ENCODE data around the gene DOCK4.

Gene DOCK4

DNA sequence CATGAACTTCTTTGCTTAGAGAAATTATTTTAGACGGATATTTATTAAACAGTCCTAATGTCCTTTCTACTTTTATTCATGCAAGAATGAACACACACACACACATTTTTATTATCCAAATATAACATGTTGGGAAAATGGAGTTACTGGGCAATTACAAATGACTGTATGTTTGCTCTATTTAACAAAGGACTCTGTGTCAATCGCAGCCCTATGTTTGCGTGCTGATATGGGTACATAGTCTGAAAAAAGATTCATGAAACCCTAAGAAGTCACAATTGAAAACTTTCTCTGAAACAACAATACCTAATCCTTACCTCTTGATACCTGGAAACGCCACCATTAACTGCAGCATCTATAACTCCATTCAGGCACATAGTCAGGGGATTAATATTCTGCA lies 459.2 kb downstream of the DOCK4 start:
- Histone ChIP-seq H3K4me1 (ENCODE audit: low read depth, poor library complexity, severe bottlenecking) (no peaks in the 10 kb centered on the region), H3K4me2 (no peak overlapping the region), H3K9ac (no peak overlapping the region), H3K27me3 (ENCODE audit: insufficient read depth, low read depth) (no peaks in the 10 kb centered on the region), H3K79me2 (ENCODE audit: insufficient read depth, low read depth) (no peaks in the 10 kb centered on the region), H3K27ac (no peak overlapping the region), H3K36me3 (ENCODE audit: insufficient read depth) (no peaks in the 10 kb centered on the region), H3K4me3 (IDR thresholded peaks at IDR 0.05; ENCODE audit: insufficient read depth, low read depth, low read length) (no peak overlapping the region), H4K20me1 (ENCODE audit: insufficient read depth) (no peaks in the 10 kb centered on the region), H2AFZ (ENCODE audit: low read depth) (no peak overlapping the region)
- TF ChIP-seq, protein P1, sequence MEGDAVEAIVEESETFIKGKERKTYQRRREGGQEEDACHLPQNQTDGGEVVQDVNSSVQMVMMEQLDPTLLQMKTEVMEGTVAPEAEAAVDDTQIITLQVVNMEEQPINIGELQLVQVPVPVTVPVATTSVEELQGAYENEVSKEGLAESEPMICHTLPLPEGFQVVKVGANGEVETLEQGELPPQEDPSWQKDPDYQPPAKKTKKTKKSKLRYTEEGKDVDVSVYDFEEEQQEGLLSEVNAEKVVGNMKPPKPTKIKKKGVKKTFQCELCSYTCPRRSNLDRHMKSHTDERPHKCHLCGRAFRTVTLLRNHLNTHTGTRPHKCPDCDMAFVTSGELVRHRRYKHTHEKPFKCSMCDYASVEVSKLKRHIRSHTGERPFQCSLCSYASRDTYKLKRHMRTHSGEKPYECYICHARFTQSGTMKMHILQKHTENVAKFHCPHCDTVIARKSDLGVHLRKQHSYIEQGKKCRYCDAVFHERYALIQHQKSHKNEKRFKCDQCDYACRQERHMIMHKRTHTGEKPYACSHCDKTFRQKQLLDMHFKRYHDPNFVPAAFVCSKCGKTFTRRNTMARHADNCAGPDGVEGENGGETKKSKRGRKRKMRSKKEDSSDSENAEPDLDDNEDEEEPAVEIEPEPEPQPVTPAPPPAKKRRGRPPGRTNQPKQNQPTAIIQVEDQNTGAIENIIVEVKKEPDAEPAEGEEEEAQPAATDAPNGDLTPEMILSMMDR (conservative IDR thresholded peaks at IDR 0.05; ENCODE audit: low read depth, low read length) = no peak

GRCh38 chr7:111744501-111745155 lies 461.6 kb downstream of the DOCK4 start:
- H4K20me1 ChIP-seq (ENCODE audit: insufficient read depth) = no peaks in the 10 kb centered on the region
- TF ChIP-seq, protein P1 (conservative IDR thresholded peaks at IDR 0.05; ENCODE audit: low read depth, low read length) = no peak
- H3K27ac ChIP-seq = no peak overlapping the region
- H3K4me1 ChIP-seq (ENCODE audit: low read depth, poor library complexity, severe bottlenecking) = no peaks in the 10 kb centered on the region
- H3K27me3 ChIP-seq (ENCODE audit: insufficient read depth, low read depth) = no peaks in the 10 kb centered on the region
- no peaks in the 10 kb centered on the region for H3K79me2 ChIP-seq (ENCODE audit: insufficient read depth, low read depth)
- H3K4me3 ChIP-seq (IDR thresholded peaks at IDR 0.05; ENCODE audit: insufficient read depth, low read depth, low read length) = no peak overlapping the region
- H3K36me3 ChIP-seq (ENCODE audit: insufficient read depth) = no peaks in the 10 kb centered on the region
- H3K9ac ChIP-seq = no peak overlapping the region
- no peak overlapping the region for H3K4me2 ChIP-seq
- H2AFZ ChIP-seq (ENCODE audit: low read depth) = no peak overlapping the region

DNA sequence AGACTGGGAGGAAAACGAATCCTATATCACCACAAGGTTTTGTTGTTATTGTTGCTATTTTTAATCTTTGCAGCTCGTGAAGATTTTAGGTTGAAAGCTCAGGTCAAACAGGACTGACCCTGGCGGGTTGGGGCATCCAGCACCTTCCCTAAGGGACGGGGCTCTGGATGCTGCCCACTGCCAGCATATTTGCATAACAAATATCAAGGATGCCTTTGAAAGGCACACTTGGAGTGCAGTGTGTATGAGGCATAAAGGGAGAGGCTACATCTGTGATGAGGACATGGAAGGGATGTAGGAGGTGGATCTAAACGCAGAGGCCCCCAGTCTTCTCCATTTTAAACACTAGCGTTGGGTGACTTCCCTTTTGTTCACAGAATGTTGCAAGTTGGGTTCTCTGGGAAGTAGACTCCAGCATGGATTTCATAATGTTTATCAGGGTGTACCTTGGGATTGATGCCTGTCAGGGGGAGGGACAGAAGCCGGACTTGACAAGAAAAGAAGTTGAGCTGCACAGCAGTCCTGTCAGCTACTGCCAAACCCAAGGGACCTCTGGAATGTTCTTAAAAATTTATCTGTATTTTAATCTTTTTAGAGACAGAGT lies 462.9 kb downstream of the DOCK4 start:
- TF ChIP-seq, protein P1 (conservative IDR thresholded peaks at IDR 0.05; ENCODE audit: low read depth, low read length) = no peak
- H3K4me2 ChIP-seq = no peak overlapping the region
- H3K36me3 ChIP-seq (ENCODE audit: insufficient read depth) = no peaks in the 10 kb centered on the region
- H3K27me3 ChIP-seq (ENCODE audit: insufficient read depth, low read depth) = no peaks in the 10 kb centered on the region
- no peak overlapping the region for H3K27ac ChIP-seq
- H3K4me1 ChIP-seq (ENCODE audit: low read depth, poor library complexity, severe bottlenecking) = no peaks in the 10 kb centered on the region
- H3K79me2 ChIP-seq (ENCODE audit: insufficient read depth, low read depth) = no peaks in the 10 kb centered on the region
- H3K9ac ChIP-seq = no peak overlapping the region
- no peak overlapping the region for H2AFZ ChIP-seq (ENCODE audit: low read depth)
- no peak overlapping the region for H3K4me3 ChIP-seq (IDR thresholded peaks at IDR 0.05; ENCODE audit: insufficient read depth, low read depth, low read length)
- no peaks in the 10 kb centered on the region for H4K20me1 ChIP-seq (ENCODE audit: insufficient read depth)

GRCh38 chr7:111741811-111742240 lies 464.4 kb downstream of the DOCK4 start:
- H3K36me3 ChIP-seq (ENCODE audit: insufficient read depth) = no peaks in the 10 kb centered on the region
- no peaks in the 10 kb centered on the region for H3K79me2 ChIP-seq (ENCODE audit: insufficient read depth, low read depth)
- H3K4me2 ChIP-seq = no peak overlapping the region
- no peaks in the 10 kb centered on the region for H3K4me1 ChIP-seq (ENCODE audit: low read depth, poor library complexity, severe bottlenecking)
- TF ChIP-seq, protein P1 (conservative IDR thresholded peaks at IDR 0.05; ENCODE audit: low read depth, low read length) = peak; percentile 84
- no peak overlapping the region for H3K27ac ChIP-seq
- H3K27me3 ChIP-seq (ENCODE audit: insufficient read depth, low read depth) = no peaks in the 10 kb centered on the region
- no peak overlapping the region for H2AFZ ChIP-seq (ENCODE audit: low read depth)
- no peak overlapping the region for H3K9ac ChIP-seq
- no peak overlapping the region for H3K4me3 ChIP-seq (IDR thresholded peaks at IDR 0.05; ENCODE audit: insufficient read depth, low read depth, low read length)
- no peaks in the 10 kb centered on the region for H4K20me1 ChIP-seq (ENCODE audit: insufficient read depth)

Data from KMS-11 (cell line).